Caco-2 (cell line): ENCODE data around the gene HDAC4. TPM values are rescaled to one million over a fixed set of nuclear protein-coding genes. Genes with fewer than 3 reads are reported as not detected.
A peak's percentile ranks its signal among the peaks of the same experiment; 100 is the strongest.

Experiments
- BruUV-seq: library from RNA; stranded (reverse); fragments of 400-500 nt; replicated peaks from 2 replicates; lab custom pipeline; 2021; lab: Mats Ljungman, UMichigan
- CTCF ChIA-PET: fragments of 300-600 bp; sonication (Branson Sonifier 250); formaldehyde crosslinking; loops from one replicate; lab custom pipeline; 2022; ENCODE audit warnings: antibody characterized with exemption; lab: Charles Lee
- POLR2A ChIA-PET: fragments of 300-600 bp; sonication (Branson Sonifier 250); formaldehyde crosslinking; loops from one replicate; lab custom pipeline; 2022; ENCODE audit warnings: antibody characterized with exemption; lab: Charles Lee
- DNase-seq, 2 experiments: peaks; one replicate each; pipeline versions ENCODE4 v3.0.0 to v3.0.0-alpha.2; 2020 to 2022
- H3K27me3 ChIP-seq: replicated peaks from 2 replicates; pipeline ENCODE4 v1.6.0; 2011; ENCODE audit warnings: low read length; ENCODE audit not compliant: control insufficient read depth, insufficient read depth
- H3K36me3 ChIP-seq: 2 replicates; pipeline ENCODE4 v1.5.1; 2011; ENCODE audit warnings: low read length; ENCODE audit not compliant: control insufficient read depth, insufficient read depth
- H3K4me1 ChIP-seq: fragments of 250-450 bp; sonication (Bioruptor Pico); 2 replicates; pipeline ENCODE4 v1.5.1; 2020; ENCODE audit warnings: mild to moderate bottlenecking
- H3K4me3 ChIP-seq: 2 replicates; pipeline ENCODE4 v1.5.1; 2011; ENCODE audit warnings: low read depth, mild to moderate bottlenecking, control low read depth, low read length
- H3K9me3 ChIP-seq: fragments of 250-450 bp; sonication (Bioruptor Pico); 2 replicates; pipeline ENCODE4 v1.5.1; 2020; ENCODE audit warnings: mild to moderate bottlenecking, moderate library complexity
- H3K27ac Mint-ChIP-seq: one replicate; pipeline ENCODE4 v1.8.0; 2022; ENCODE audit warnings: mixed read lengths; ENCODE audit not compliant: unreplicated experiment
- H3K27me3 Mint-ChIP-seq: one replicate; pipeline ENCODE4 v1.8.0; 2022; ENCODE audit warnings: mixed read lengths; ENCODE audit not compliant: insufficient read depth, unreplicated experiment
- H3K36me3 Mint-ChIP-seq: one replicate; pipeline ENCODE4 v1.8.0; 2022; ENCODE audit warnings: mild to moderate bottlenecking, mixed read lengths; ENCODE audit not compliant: insufficient read depth, unreplicated experiment
- H3K4me1 Mint-ChIP-seq: one replicate; pipeline ENCODE4 v1.8.0; 2022; ENCODE audit warnings: low read depth, mixed read lengths; ENCODE audit not compliant: unreplicated experiment
- H3K4me3 Mint-ChIP-seq: one replicate; pipeline ENCODE4 v1.8.0; 2022; ENCODE audit warnings: mild to moderate bottlenecking, moderate library complexity, mixed read lengths; ENCODE audit not compliant: unreplicated experiment
- H3K9me3 Mint-ChIP-seq: one replicate; pipeline ENCODE4 v1.8.0; 2022; ENCODE audit warnings: mixed read lengths; ENCODE audit not compliant: unreplicated experiment
- CTCF ChIP-seq, 2 experiments: fragments of 200-600 bp in 1 of 2; IDR thresholded peaks; 1 replicate in 1 of 2; 2 replicates in 1 of 2; pipeline versions ENCODE4 v1.5.1 to v1.8.0; 2011 to 2022; ENCODE audit warnings: antibody characterized with exemption in 1 of 2, control low read depth in 1 of 2, inconsistent platforms in 1 of 2, low read depth in 1 of 2, low read length in 1 of 2, mild to moderate bottlenecking in 1 of 2, moderate library complexity in 1 of 2; ENCODE audit not compliant: insufficient read depth in 1 of 2, severe bottlenecking in 1 of 2, unreplicated experiment in 1 of 2
- intact Hi-C: fragments of 100-400 bp; cut with micrococcal nuclease; formaldehyde crosslinking; loops from one replicate; pipeline ENCODE4 v1.10.0; 2022; ENCODE audit not compliant: unreplicated experiment
- total RNA-seq: library from RNA; stranded (reverse); gene quantifications from 2 replicates; pipeline ENCODE4 v1.2.3, GENCODE V29; 2022

Gene HDAC4
- total RNA-seq, 1 experiment from 2014 or later: 15.5 TPM

- TF ChIP-seq CTCF (IDR thresholded peaks at IDR 0.05; ENCODE audit: insufficient read depth in 1 of 2, low read depth in 1 of 2, low read length in 1 of 2, severe bottlenecking in 1 of 2, unreplicated experiment in 1 of 2): no peak
These were observed 95.6 kb downstream of the HDAC4 start for GRCh38 chr2:239305222-239305575.

GRCh38 chr2:239304533-239305221 is 96.1 kb downstream of the HDAC4 start:
- BruUV-seq: no TSS peak
- no peak for TF ChIP-seq CTCF (IDR thresholded peaks at IDR 0.05; ENCODE audit: insufficient read depth in 1 of 2, low read depth in 1 of 2, low read length in 1 of 2, severe bottlenecking in 1 of 2, unreplicated experiment in 1 of 2)
- Histone ChIP-seq H3K36me3 (no peaks in the 10 kb centered on the region), H3K4me3 (no peak overlapping the region), H3K9me3 (no peaks in the 10 kb centered on the region), H3K4me1 (peaks cover 12% of the 10 kb centered on the region; the same call in 1 of the 2 replicates), H3K27me3 (no peaks in the 10 kb centered on the region)
- H3K9me3 Mint-ChIP-seq: no peaks in the 10 kb centered on the region
- intact Hi-C loops: no loop called here
- H3K4me3 Mint-ChIP-seq: no peak overlapping the region
- CTCF ChIA-PET: interaction anchor here (0.9 kb wide), 1 partner anchor 10 kb away, joined by 5 read pairs; no protein-coding TSS in a partner anchor
- POLR2A ChIA-PET: interaction anchor here (1.1 kb wide), 1 partner anchor 96 kb away, joined by 3 read pairs; the partner anchor contains the start of gene HDAC4
- DNase-seq: no peak
- H3K4me1 Mint-ChIP-seq: peaks cover 14% of the 10 kb centered on the region
- no peaks in the 10 kb centered on the region for H3K27me3 Mint-ChIP-seq
- no peak overlapping the region for H3K27ac Mint-ChIP-seq
- H3K36me3 Mint-ChIP-seq: no peaks in the 10 kb centered on the region

More at GRCh38 chr2:239305222-239305575, 95.6 kb downstream of the HDAC4 start:
- intact Hi-C loops: no loop called here
- peaks cover 12% of the 10 kb centered on the region for H3K4me1 Mint-ChIP-seq
- BruUV-seq: no TSS peak
- Histone ChIP-seq H3K36me3 (no peaks in the 10 kb centered on the region), H3K9me3 (no peaks in the 10 kb centered on the region), H3K4me1 (peaks cover 12% of the 10 kb centered on the region; the same call in 1 of the 2 replicates), H3K4me3 (no peak overlapping the region), H3K27me3 (no peaks in the 10 kb centered on the region)
- H3K27me3 Mint-ChIP-seq: no peaks in the 10 kb centered on the region
- ChIA-PET CTCF (no interaction called here), POLR2A (no interaction called here)
- no peaks in the 10 kb centered on the region for H3K36me3 Mint-ChIP-seq
- H3K27ac Mint-ChIP-seq: no peak overlapping the region
- no peak overlapping the region for H3K4me3 Mint-ChIP-seq
- no peak for DNase-seq
- no peaks in the 10 kb centered on the region for H3K9me3 Mint-ChIP-seq

- no TSS peak for BruUV-seq
- intact Hi-C loops: no loop called here
- Mint-ChIP-seq H3K4me3 (no peak overlapping the region), H3K27me3 (no peaks in the 10 kb centered on the region), H3K4me1 (peaks cover 19% of the 10 kb centered on the region), H3K36me3 (no peaks in the 10 kb centered on the region), H3K27ac (peak overlapping the region; percentile 42), H3K9me3 (no peaks in the 10 kb centered on the region)
- no peak overlapping the region for H3K4me3 ChIP-seq
- no peaks in the 10 kb centered on the region for H3K27me3 ChIP-seq
- no peak for TF ChIP-seq CTCF (IDR thresholded peaks at IDR 0.05; ENCODE audit: insufficient read depth in 1 of 2, low read depth in 1 of 2, low read length in 1 of 2, severe bottlenecking in 1 of 2, unreplicated experiment in 1 of 2)
- H3K36me3 ChIP-seq: no peaks in the 10 kb centered on the region
- H3K4me1 ChIP-seq: peaks cover 12% of the 10 kb centered on the region; the same call in 1 of the 2 replicates
- peak; percentile 26 to 43 for DNase-seq
- ChIA-PET CTCF (interaction anchor here (0.9 kb wide), 1 partner anchor 9 kb away, joined by 5 read pairs; no protein-coding TSS in a partner anchor), POLR2A (interaction anchor here (1.1 kb wide), 1 partner anchor 97 kb away, joined by 3 read pairs; the partner anchor contains the start of gene HDAC4)
- H3K9me3 ChIP-seq: no peaks in the 10 kb centered on the region
These were observed 96.9 kb downstream of the HDAC4 start for GRCh38 chr2:239303711-239304532.
